Measurements from ENCODE around the gene TRAK1.

The TRAK1 gene

DNA sequence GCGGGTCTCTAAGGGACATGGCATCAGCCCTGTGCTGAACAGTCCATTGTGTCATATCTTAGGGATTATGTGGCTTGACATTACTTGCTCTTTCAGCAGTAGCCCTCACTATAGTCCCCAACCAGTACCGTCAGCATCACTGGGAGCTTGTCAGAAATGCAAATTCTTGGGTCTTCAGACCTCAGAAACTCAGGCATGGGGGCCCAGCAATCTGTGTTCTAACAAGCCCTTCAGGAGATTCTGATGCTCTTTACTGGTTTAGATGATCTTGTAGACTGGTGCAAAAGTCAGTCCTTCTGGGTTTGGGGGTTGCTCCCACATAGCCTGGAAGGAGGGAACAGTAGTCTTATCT is 39.0 kb upstream of the TRAK1 start:
- Histone ChIP-seq H3K36me3 (peaks cover 0 to 13% (median 8%) of the 10 kb centered on the region in 11 experiments; a peak in 10 of 22 replicates), H3K4me1 (peaks cover 24 to 50% (median 39%) of the 10 kb centered on the region in 10 experiments), H3K9ac (no peak overlapping the region), H3K4me3 (no peak overlapping the region), H3K9me3 (replicated peaks in 1 of 11) (peaks cover 0 to 8% (median 6%) of the 10 kb centered on the region in 11 experiments; a peak in 5 of 22 replicates), H3K27me3 (no peaks in the 10 kb centered on the region), H4K20me1 (peaks cover 34 to 98% (median 71%) of the 10 kb centered on the region in 11 experiments; a peak in 20 of 22 replicates), H3K27ac (no peak overlapping the region), H3K4me2 (peak overlapping the region in 3 of 11 experiments; percentile 10 to 37 (median 32); a peak in 4 of 22 replicates)
- no peak for TF ChIP-seq Cebpa-rat (IDR thresholded peaks at IDR 0.05)

DNA sequence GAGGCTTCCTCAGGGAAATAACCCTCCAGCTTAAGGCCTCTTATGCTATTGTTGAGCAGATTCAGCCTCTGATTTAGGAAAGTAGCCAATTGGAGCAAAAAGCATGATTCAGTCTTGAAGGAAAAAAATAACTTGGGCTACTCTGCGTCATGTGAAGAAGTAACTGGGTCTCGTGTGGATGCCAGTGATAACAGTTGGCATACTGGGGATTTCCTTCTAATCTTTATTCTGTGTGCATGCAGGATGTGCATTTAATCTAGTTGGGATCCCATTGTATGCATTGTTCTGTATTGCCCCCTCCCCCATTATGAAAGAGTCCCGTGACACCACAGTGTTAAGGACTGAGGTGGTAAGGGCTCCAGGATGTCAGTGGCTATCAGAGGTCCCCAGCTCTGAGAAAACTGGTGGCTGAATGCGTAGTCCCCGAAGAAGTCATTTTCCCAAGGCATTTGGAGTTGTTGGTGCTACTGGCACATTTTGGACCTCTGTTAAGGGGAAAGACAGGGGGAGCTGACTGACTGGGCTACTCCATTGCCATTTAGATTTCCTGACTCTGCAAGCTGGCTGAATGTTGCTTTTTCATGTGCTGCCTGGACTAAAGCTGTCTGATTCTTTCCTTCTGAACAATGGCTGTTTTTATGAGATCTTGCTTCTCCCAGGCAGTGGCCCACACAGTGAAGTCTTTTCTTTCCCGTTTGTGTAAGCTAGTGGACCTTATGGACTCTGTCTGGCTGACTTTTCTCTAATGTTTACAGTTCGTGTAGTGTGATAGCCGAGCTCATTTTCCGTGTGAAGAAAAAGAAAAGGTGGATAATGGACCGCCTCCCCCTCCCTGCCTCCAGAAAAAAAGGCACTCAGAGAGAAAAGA is 38.4 kb upstream of the TRAK1 start:
- Histone ChIP-seq H4K20me1 (peaks cover 40 to 98% (median 76%) of the 10 kb centered on the region in 11 experiments; a peak in 20 of 22 replicates), H3K9ac (no peak overlapping the region), H3K27ac (no peak overlapping the region), H3K4me3 (no peak overlapping the region), H3K4me2 (peak overlapping the region in 3 of 11 experiments; percentile 10 to 37 (median 32); a peak in 2 of 22 replicates), H3K9me3 (replicated peaks in 1 of 11) (peaks cover 0 to 8% (median 6%) of the 10 kb centered on the region in 11 experiments; a peak in 5 of 22 replicates), H3K4me1 (peaks cover 27 to 51% (median 39%) of the 10 kb centered on the region in 10 experiments), H3K27me3 (no peaks in the 10 kb centered on the region), H3K36me3 (peaks cover 0 to 14% (median 8%) of the 10 kb centered on the region in 11 experiments; a peak in 10 of 22 replicates)
- no peak for TF ChIP-seq Cebpa-rat (IDR thresholded peaks at IDR 0.05)

DNA sequence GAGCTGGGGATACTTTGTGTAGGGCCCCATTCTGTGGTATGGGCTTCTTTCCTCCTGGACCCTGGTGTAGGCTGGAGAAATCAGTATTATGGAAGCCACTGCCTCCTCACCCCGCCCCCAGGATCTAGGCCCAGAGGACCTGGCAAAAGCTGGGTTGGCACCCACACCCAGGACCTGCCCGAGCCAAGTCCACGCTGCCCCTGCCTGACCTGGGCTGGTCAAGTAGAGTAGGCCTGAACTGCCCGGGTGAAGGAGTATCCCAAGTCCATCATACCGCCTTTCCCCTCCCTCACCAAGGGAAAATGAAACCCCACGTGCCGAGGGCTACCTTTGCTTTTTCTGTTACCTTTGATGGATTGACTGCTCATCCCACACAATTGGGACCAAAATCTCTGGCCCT is 37.7 kb upstream of the TRAK1 start:
- TF ChIP-seq Cebpa-rat (IDR thresholded peaks at IDR 0.05), result no peak
- Histone ChIP-seq H3K36me3 (peaks cover 0 to 14% (median 8%) of the 10 kb centered on the region in 11 experiments; a peak in 10 of 22 replicates), H3K9me3 (replicated peaks in 1 of 11) (peaks cover 0 to 8% (median 6%) of the 10 kb centered on the region in 11 experiments; a peak in 5 of 22 replicates), H3K27ac (no peak overlapping the region), H3K9ac (no peak overlapping the region), H3K4me1 (peaks cover 24 to 49% (median 39%) of the 10 kb centered on the region in 10 experiments), H4K20me1 (peaks cover 44 to 98% (median 73%) of the 10 kb centered on the region in 11 experiments; a peak in 20 of 22 replicates), H3K4me3 (no peak overlapping the region), H3K4me2 (no peak overlapping the region), H3K27me3 (no peaks in the 10 kb centered on the region)

DNA sequence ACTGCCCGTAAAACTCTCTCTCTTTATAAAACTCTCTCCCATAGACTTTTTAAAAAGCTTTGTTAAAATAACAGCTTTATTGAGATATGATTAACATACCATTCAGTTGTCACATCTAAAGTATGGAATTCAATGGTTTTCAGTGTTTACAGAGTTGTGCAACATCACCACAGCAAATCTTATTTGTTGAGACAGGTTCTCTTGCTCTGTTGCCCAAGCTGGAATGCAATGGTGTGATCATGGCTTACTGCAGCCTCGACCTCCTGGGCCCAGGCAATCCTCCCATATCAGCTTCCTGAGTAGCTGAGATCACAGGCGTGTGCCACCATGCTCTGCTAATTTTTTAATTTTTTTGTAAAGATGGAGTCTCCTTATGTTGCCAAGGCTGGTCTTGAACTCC is 35.9 kb upstream of the TRAK1 start:
- H3K4me2 ChIP-seq, result no peak overlapping the region
- TF ChIP-seq Cebpa-rat (IDR thresholded peaks at IDR 0.05), result peak in 1 of 11 experiments; percentile 52; a peak in 1 of 22 replicates
- no peak overlapping the region for H3K27ac ChIP-seq
- peaks cover 0 to 14% (median 8%) of the 10 kb centered on the region in 11 experiments; a peak in 10 of 22 replicates for H3K36me3 ChIP-seq
- H4K20me1 ChIP-seq, result peaks cover 37 to 95% (median 58%) of the 10 kb centered on the region in 11 experiments; a peak in 20 of 22 replicates
- H3K9me3 ChIP-seq (replicated peaks in 1 of 11), result peaks cover 0 to 8% (median 6%) of the 10 kb centered on the region in 11 experiments; a peak in 5 of 22 replicates
- H3K27me3 ChIP-seq, result no peaks in the 10 kb centered on the region
- H3K4me3 ChIP-seq, result no peak overlapping the region
- peaks cover 28 to 53% (median 44%) of the 10 kb centered on the region in 10 experiments for H3K4me1 ChIP-seq
- H3K9ac ChIP-seq, result no peak overlapping the region

DNA sequence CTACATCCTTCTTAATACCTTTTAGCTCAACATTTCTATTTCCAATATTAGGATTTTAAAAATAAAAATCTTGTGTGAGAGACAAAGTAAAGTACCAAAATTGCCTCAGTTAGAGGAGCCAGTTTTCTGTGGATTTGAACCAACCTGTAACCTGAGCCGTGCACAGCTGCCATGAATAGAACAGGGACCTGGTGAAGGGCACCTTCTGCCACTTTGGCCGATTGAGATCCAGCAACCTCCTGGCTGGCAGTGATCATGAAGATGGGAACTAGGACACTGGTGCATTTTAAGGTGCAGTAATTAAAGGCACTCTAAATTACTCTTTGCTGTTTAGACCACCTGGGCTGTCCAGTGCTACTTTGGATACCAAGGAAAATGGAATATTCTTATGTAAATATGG is 34.3 kb upstream of the TRAK1 start:
- Histone ChIP-seq H3K36me3 (peaks cover 0 to 17% (median 8%) of the 10 kb centered on the region in 11 experiments; a peak in 10 of 22 replicates), H4K20me1 (peaks cover 32 to 93% (median 52%) of the 10 kb centered on the region in 11 experiments; a peak in 19 of 22 replicates), H3K4me1 (peaks cover 38 to 58% (median 48%) of the 10 kb centered on the region in 10 experiments), H3K27ac (no peak overlapping the region), H3K9ac (no peak overlapping the region), H3K27me3 (no peaks in the 10 kb centered on the region), H3K9me3 (replicated peaks in 1 of 11) (peaks cover 0 to 8% (median 6%) of the 10 kb centered on the region in 11 experiments; a peak in 5 of 22 replicates), H3K4me3 (no peak overlapping the region), H3K4me2 (peak overlapping the region in 10 of 11 experiments; percentile 31 to 65 (median 50); a peak in 15 of 22 replicates)
- no peak for TF ChIP-seq Cebpa-rat (IDR thresholded peaks at IDR 0.05)

DNA sequence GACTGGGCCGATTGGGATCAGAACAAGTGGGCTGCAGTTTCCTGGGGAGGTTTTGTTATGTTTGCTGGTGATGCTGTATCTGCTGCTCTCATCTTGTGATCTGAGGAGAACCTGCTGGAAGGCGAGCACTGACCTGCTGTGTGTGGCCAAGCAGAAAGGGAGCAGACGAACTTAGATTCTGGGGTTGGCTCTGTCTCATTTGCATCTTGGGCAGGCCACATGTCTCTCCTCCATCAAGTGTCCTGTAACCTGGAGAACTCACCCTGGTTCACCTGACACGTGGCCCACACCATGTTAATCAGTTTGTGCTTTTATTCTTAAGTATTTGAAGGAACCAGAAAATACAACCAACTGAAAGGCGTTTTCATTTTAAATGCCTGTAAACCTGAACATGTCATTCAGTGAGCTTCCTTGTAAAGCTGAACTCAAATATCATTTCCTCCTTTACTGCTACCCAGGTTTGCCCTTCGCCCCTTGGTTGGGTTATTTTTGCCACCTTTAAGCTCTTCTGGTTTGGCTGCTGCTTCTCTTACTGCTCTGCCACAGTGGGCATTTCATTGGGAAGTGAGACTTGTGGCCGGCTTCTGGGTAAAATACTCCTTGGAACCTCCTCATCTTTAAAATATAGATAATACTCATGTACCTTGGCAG is 33.5 kb upstream of the TRAK1 start:
- peaks cover 0 to 8% (median 6%) of the 10 kb centered on the region in 11 experiments; a peak in 5 of 22 replicates for H3K9me3 ChIP-seq (replicated peaks in 1 of 11)
- peak overlapping the region; percentile 25 to 65 (median 44); a peak in 21 of 22 replicates for H3K4me2 ChIP-seq
- no peak overlapping the region for H3K4me3 ChIP-seq
- peaks cover 0 to 20% (median 8%) of the 10 kb centered on the region in 11 experiments; a peak in 10 of 22 replicates for H3K36me3 ChIP-seq
- H4K20me1 ChIP-seq, result peaks cover 29 to 93% (median 49%) of the 10 kb centered on the region in 11 experiments; a peak in 19 of 22 replicates
- no peak for TF ChIP-seq Cebpa-rat (IDR thresholded peaks at IDR 0.05)
- no peaks in the 10 kb centered on the region for H3K27me3 ChIP-seq
- no peak overlapping the region for H3K9ac ChIP-seq
- peaks cover 46 to 58% (median 53%) of the 10 kb centered on the region in 10 experiments for H3K4me1 ChIP-seq
- peak overlapping the region in 2 of 11 experiments; percentile 4 to 26; a peak in 1 of 22 replicates for H3K27ac ChIP-seq

DNA sequence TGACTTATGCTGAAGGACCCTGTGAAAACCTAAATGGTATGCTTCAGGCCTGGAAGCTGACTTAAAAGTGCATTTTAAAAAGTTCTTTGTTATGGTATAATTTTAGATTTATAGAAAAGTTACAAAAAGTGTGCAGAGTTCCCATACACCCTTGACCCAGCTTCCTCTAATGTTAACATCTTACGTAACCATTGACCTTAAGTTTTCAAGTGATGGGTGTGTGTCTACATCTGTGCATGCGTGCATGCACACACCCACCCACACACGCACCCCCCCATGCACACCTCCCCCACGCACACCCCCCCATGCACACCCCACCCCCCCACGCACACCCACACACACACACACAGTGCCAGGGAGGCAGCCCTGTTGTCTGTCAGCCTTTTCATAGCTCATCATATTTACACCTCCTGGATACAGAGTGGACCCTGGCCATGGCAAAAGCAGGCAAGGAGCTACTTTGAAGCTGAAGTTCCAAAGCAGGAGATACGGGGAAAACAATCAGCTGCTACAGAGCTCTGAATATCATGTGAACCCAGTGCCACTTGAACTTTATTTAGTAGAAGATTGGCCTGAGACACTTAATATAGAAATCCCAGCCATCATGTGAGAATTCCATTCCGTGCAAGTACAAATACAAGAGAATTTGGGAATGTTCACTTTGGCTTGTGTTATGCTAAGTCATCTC is 30.0 kb upstream of the TRAK1 start:
- no peak overlapping the region for H3K4me3 ChIP-seq
- H3K27me3 ChIP-seq, result no peaks in the 10 kb centered on the region
- peaks cover 18 to 79% (median 31%) of the 10 kb centered on the region in 11 experiments; a peak in 17 of 22 replicates for H4K20me1 ChIP-seq
- no peak for TF ChIP-seq Cebpa-rat (IDR thresholded peaks at IDR 0.05)
- no peak overlapping the region; a peak in 1 of 22 replicates for H3K9ac ChIP-seq
- H3K4me1 ChIP-seq, result peaks cover 56 to 80% (median 68%) of the 10 kb centered on the region in 10 experiments
- H3K36me3 ChIP-seq, result peaks cover 0 to 9% (median under 1%) of the 10 kb centered on the region in 11 experiments; a peak in 2 of 22 replicates
- peak overlapping the region; percentile 27 to 74 (median 60); a peak in 21 of 22 replicates for H3K4me2 ChIP-seq
- peak overlapping the region in 8 of 11 experiments; percentile 2 to 61 (median 35); a peak in 11 of 22 replicates for H3K27ac ChIP-seq
- no peaks in the 10 kb centered on the region for H3K9me3 ChIP-seq (replicated peaks in 1 of 11)

All from BLaER1 treated with 17β-estradiol and CSF1 and Interleukin-3, amounts not matched to agents 10 nM and 100 nM (cell line).